Keratinocyte (primary cell): ENCODE results near the gene NCF4. TPM values are rescaled to one million over a fixed set of nuclear protein-coding genes. Genes with fewer than 3 reads are reported as not detected.

ENCODE experiments used
- DNase-seq: peaks from one replicate; pipeline ENCODE4 v3.0.0-alpha.2; 2011; ENCODE audit warnings: low read depth, missing footprints, low spot score
- FAIRE-seq: peaks from 2 replicates; lab custom pipeline; 2011; peaks lifted over from hg19 to GRCh38; lab: Jason Lieb, UNC
- H2AFZ ChIP-seq: 2 replicates; pipeline ENCODE4 v1.6.0; 2012; ENCODE audit warnings: low read length, control low read depth, inconsistent platforms; ENCODE audit not compliant: control insufficient read depth
- H3K27ac ChIP-seq: 2 replicates; pipeline ENCODE4 v1.5.1; 2011; ENCODE audit warnings: low read length; ENCODE audit not compliant: control insufficient read depth, insufficient read depth
- H3K27me3 ChIP-seq: 3 replicates; pipeline ENCODE4 v1.6.0; 2011; ENCODE audit warnings: low read length; ENCODE audit not compliant: control insufficient read depth, insufficient read depth; ENCODE audit errors: extremely low read depth
- H3K36me3 ChIP-seq, 2 experiments: 2 replicates in 1 of 2; 3 replicates in 1 of 2; pipeline ENCODE4 v1.5.1; 2011; ENCODE audit warnings: low read length in 2 of 2, mild to moderate bottlenecking in 1 of 2; ENCODE audit not compliant: control insufficient read depth in 2 of 2, insufficient read depth in 2 of 2; ENCODE audit errors: extremely low read depth in 1 of 2
- H3K4me1 ChIP-seq: 3 replicates; pipeline ENCODE4 v1.5.1; 2011; ENCODE audit warnings: low read length; ENCODE audit not compliant: control insufficient read depth, insufficient read depth; ENCODE audit errors: extremely low read depth
- H3K4me2 ChIP-seq: 3 replicates; pipeline ENCODE4 v1.6.0; 2011; ENCODE audit warnings: low read depth, low read length; ENCODE audit not compliant: control insufficient read depth, insufficient read depth; ENCODE audit errors: extremely low read depth
- H3K4me3 ChIP-seq, 3 experiments: fragments of 200-600 bp in 1 of 3; sonication (generic) in 1 of 3; 2 replicates in 2 of 3; 3 replicates in 1 of 3; pipeline ENCODE4 v1.5.1; 2011 to 2016; ENCODE audit warnings: low read length in 3 of 3, mild to moderate bottlenecking in 3 of 3, control low read depth in 2 of 3, inconsistent platforms in 1 of 3, low read depth in 1 of 3, mixed read lengths in 1 of 3, mixed run types in 1 of 3, moderate library complexity in 1 of 3; ENCODE audit not compliant: control insufficient read depth in 2 of 3, insufficient read depth in 2 of 3; ENCODE audit errors: extremely low read depth in 1 of 3
- H3K79me2 ChIP-seq: 2 replicates; pipeline ENCODE4 v1.6.0; 2012; ENCODE audit warnings: low read length; ENCODE audit not compliant: control insufficient read depth, insufficient read depth
- H3K9ac ChIP-seq: 3 replicates; pipeline ENCODE4 v1.6.0; 2011; ENCODE audit warnings: low read length; ENCODE audit not compliant: control insufficient read depth, insufficient read depth; ENCODE audit errors: extremely low read depth
- H3K9me1 ChIP-seq: 3 replicates; pipeline ENCODE4 v1.6.0; 2011; ENCODE audit warnings: low read length; ENCODE audit not compliant: control insufficient read depth, insufficient read depth; ENCODE audit errors: extremely low read depth
- H3K9me3 ChIP-seq: 2 replicates; pipeline ENCODE4 v1.5.1; 2012; ENCODE audit warnings: low read depth, low read length; ENCODE audit not compliant: control insufficient read depth
- H4K20me1 ChIP-seq: 3 replicates; pipeline ENCODE4 v1.6.0; 2011; ENCODE audit warnings: low read length; ENCODE audit not compliant: control insufficient read depth, insufficient read depth; ENCODE audit errors: extremely low read depth
- CTCF ChIP-seq, 3 experiments: IDR thresholded peaks in 1 of 3; conservative IDR thresholded peaks in 1 of 3; optimal IDR thresholded peaks in 1 of 3; 2 replicates in 2 of 3; 3 replicates in 1 of 3; pipeline versions ENCODE3 to v1.5.1; 2011; ENCODE audit warnings: low read length in 3 of 3, mild to moderate bottlenecking in 3 of 3, moderate library complexity in 2 of 3, control low read depth in 1 of 3, inconsistent platforms in 1 of 3; ENCODE audit not compliant: insufficient read depth in 2 of 3; ENCODE audit errors: extremely low read depth in 1 of 3
- EZH2 ChIP-seq: IDR thresholded peaks from one replicate; pipeline ENCODE4 v1.6.1; 2012; ENCODE audit warnings: inconsistent platforms, mild to moderate bottlenecking, low read length, moderate library complexity
- dilution Hi-C: fragments of 300-500 bp; cut with MboI; formaldehyde crosslinking; loops from one replicate; pipeline ENCODE4 v1.7.0; 2020; ENCODE audit warnings: low sequenced_read_pairs; ENCODE audit not compliant: extremely low pct_ligation_motif_present
- polyA plus RNA-seq, 5 experiments: library from polyadenylated mRNA; depleted of rRNA in 3 of 5; stranded (reverse) in 3 of 5; stranded (forward) in 1 of 5; unstranded in 1 of 5; fragments of >200 nt; gene quantifications; 1 replicate in 1 of 5; 2 replicates in 3 of 5; 3 replicates in 1 of 5; pipeline versions ENCODE4 v1.2.1 to v1.2.3, GENCODE V29; 2011 to 2012; ENCODE audit warnings: missing spikeins in 2 of 5, low read depth in 1 of 5, low replicate concordance in 1 of 5

Gene NCF4
- polyA plus RNA-seq, 1 donor (not counting 4 experiments of a cell fraction or from before 2014, with no cell fraction given), result 0.42 TPM

- H3K27ac ChIP-seq, result no peak overlapping the region
- TF ChIP-seq EZH2 (no peak), CTCF (optimal IDR thresholded peaks at IDR 0.05 in 1 of 3, IDR thresholded peaks at IDR 0.05 in 1 of 3, conservative IDR thresholded peaks at IDR 0.05 in 1 of 3; ENCODE audit: extremely low read depth in 1 of 3, insufficient read depth in 2 of 3, low read length in 3 of 3) (no peak)
- no peak overlapping the region for H3K4me3 ChIP-seq
- DNase-seq (no peak), FAIRE-seq (no peak)
- H3K9me1 ChIP-seq, result no peaks in the 10 kb centered on the region
- H3K4me1 ChIP-seq, result no peaks in the 10 kb centered on the region
- no peaks in the 10 kb centered on the region for H3K36me3 ChIP-seq
- no peaks in the 10 kb centered on the region for H3K79me2 ChIP-seq
- H3K27me3 ChIP-seq, result peaks cover under 1% of the 10 kb centered on the region
- no peaks in the 10 kb centered on the region for H3K9me3 ChIP-seq
- no peak overlapping the region for H3K9ac ChIP-seq
- dilution Hi-C loops, result loop anchor here (10.0 kb wide), 1 partner anchor 56 kb away; the partner anchor contains the start of gene IFT27
- H3K4me2 ChIP-seq, result no peak overlapping the region
- no peak overlapping the region for H2AFZ ChIP-seq
- H4K20me1 ChIP-seq, result no peaks in the 10 kb centered on the region
Measured at GRCh38 chr22:36831206-36831605, 29.6 kb upstream of the NCF4 start.

- Histone ChIP-seq H3K4me3 (no peak overlapping the region), H3K9ac (no peak overlapping the region), H3K4me1 (no peaks in the 10 kb centered on the region), H4K20me1 (no peaks in the 10 kb centered on the region), H3K9me1 (no peaks in the 10 kb centered on the region), H3K27me3 (no peaks in the 10 kb centered on the region), H3K9me3 (no peaks in the 10 kb centered on the region), H3K79me2 (no peaks in the 10 kb centered on the region), H3K27ac (no peak overlapping the region), H2AFZ (no peak overlapping the region), H3K36me3 (no peaks in the 10 kb centered on the region), H3K4me2 (no peak overlapping the region)
- DNase-seq, result no peak
- TF ChIP-seq EZH2, result no peak
- TF ChIP-seq CTCF (optimal IDR thresholded peaks at IDR 0.05 in 1 of 3, IDR thresholded peaks at IDR 0.05 in 1 of 3, conservative IDR thresholded peaks at IDR 0.05 in 1 of 3; ENCODE audit: extremely low read depth in 1 of 3, insufficient read depth in 2 of 3, low read length in 3 of 3), result no peak
- no peak for FAIRE-seq
- dilution Hi-C loops, result loop anchor here (10.0 kb wide), 1 partner anchor 57 kb away; the partner anchor contains the start of gene IFT27
Measured at GRCh38 chr22:36831717-36832116, 29.1 kb upstream of the NCF4 start.
